ENCODE results near the gene UAP1L1.
A peak's percentile ranks its signal among the peaks of the same experiment; 100 is the strongest.

GRCh38 chr9:137048655-137049543, 28.4 kb upstream of the UAP1L1 start:
- TF ChIP-seq TAL1 (IDR thresholded peaks at IDR 0.05) (no peak), ZC3H4 (CRISPR knock-in tag; IDR thresholded peaks at IDR 0.05; ENCODE audit: borderline replicate concordance) (no peak), CEBPB (tag; IDR thresholded peaks at IDR 0.05) (no peak), ZNF449 (CRISPR knock-in tag; IDR thresholded peaks at IDR 0.05) (no peak), TCF7 (IDR thresholded peaks at IDR 0.05; ENCODE audit: borderline replicate concordance) (no peak), SMAD4 (CRISPR knock-in tag; conservative IDR thresholded peaks at IDR 0.05) (no peak), ETV6 (IDR thresholded peaks at IDR 0.05; ENCODE audit: borderline replicate concordance in 1 of 2, low read depth in 2 of 2, low read length in 1 of 2) (no peak), ETV6 (CRISPR knock-in tag; IDR thresholded peaks at IDR 0.05; ENCODE audit: borderline replicate concordance) (no peak), TEAD4 (IDR thresholded peaks at IDR 0.05; ENCODE audit: low read length) (no peak), TEAD4 (CRISPR knock-in tag; IDR thresholded peaks at IDR 0.05; ENCODE audit: borderline replicate concordance) (no peak), TEAD2 (tag; IDR thresholded peaks at IDR 0.05) (no peak), CTBP1 (IDR thresholded peaks at IDR 0.05; ENCODE audit: borderline replicate concordance) (no peak), SRF (CRISPR knock-in tag; IDR thresholded peaks at IDR 0.05) (no peak), MED1 (CRISPR knock-in tag; IDR thresholded peaks at IDR 0.05; ENCODE audit: borderline replicate concordance) (no peak)
- TF ChIP-seq, protein P1, sequence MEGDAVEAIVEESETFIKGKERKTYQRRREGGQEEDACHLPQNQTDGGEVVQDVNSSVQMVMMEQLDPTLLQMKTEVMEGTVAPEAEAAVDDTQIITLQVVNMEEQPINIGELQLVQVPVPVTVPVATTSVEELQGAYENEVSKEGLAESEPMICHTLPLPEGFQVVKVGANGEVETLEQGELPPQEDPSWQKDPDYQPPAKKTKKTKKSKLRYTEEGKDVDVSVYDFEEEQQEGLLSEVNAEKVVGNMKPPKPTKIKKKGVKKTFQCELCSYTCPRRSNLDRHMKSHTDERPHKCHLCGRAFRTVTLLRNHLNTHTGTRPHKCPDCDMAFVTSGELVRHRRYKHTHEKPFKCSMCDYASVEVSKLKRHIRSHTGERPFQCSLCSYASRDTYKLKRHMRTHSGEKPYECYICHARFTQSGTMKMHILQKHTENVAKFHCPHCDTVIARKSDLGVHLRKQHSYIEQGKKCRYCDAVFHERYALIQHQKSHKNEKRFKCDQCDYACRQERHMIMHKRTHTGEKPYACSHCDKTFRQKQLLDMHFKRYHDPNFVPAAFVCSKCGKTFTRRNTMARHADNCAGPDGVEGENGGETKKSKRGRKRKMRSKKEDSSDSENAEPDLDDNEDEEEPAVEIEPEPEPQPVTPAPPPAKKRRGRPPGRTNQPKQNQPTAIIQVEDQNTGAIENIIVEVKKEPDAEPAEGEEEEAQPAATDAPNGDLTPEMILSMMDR (IDR thresholded peaks at IDR 0.05 in 2 of 3, conservative IDR thresholded peaks at IDR 0.05 in 1 of 3; ENCODE audit: insufficient read depth in 2 of 3, low read depth in 1 of 3, low read length in 3 of 3) = no peak
- TF ChIP-seq, protein P2, sequence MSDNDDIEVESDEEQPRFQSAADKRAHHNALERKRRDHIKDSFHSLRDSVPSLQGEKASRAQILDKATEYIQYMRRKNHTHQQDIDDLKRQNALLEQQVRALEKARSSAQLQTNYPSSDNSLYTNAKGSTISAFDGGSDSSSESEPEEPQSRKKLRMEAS (CRISPR knock-in tag; IDR thresholded peaks at IDR 0.05) = 0 out of 2 replicates have a peak, but pooled peaks have one; percentile 10

Data from K562 (cell line).